Measurements from ENCODE around the gene CCDC18.
A peak's percentile ranks its signal among the peaks of the same experiment; 100 is the strongest.
"Not testable (repeated sequence)": the region's sequence is repeated elsewhere in the genome, so short reads cannot be mapped to it uniquely, and the experiment has no call there.

The CCDC18 gene

GRCh38 chr1:93177991-93178390 lies 2.5 kb upstream of the CCDC18 start:
- no peak for DNase-seq (ENCODE audit: low spot score)

DNA sequence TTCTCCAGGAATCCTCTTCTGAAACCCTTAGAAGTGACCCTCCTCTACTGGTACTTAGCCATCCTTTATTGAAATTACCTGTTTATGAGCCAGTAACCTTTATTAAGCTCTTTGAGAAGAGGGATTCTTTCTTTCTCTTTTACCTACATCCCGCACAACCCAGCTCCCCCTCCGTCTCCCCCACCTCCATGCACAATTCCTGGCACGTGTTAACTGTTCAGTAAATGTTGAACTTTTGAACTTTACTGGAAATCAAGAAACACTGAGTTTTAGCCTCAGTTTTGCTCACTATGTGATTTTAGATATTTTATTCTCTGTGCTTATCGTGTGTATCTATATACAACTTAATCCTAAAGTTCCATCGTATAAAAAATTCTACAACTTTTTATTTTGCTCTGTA lies 2.1 kb upstream of the CCDC18 start:
- DNase-seq (ENCODE audit: low spot score), result no peak

GRCh38 chr1:93179886-93180722 lies 420 bp upstream of the CCDC18 start, which contains the start of gene TMED5:
Gene TMED5, minus strand, starts transcription at chr1:93180413. Its CDS starts 171 bp downstream, at chr1:93180242.
- peak; percentile 96 for DNase-seq (ENCODE audit: low spot score)

GRCh38 chr1:93186667-93187066 lies 6.1 kb downstream of the CCDC18 start:
- no peak for DNase-seq (ENCODE audit: low spot score)

- no peak for DNase-seq (ENCODE audit: low spot score)
Measured at GRCh38 chr1:93190432-93190831, 9.9 kb downstream of the CCDC18 start.

GRCh38 chr1:93194231-93194990 lies 13.9 kb downstream of the CCDC18 start:
- DNase-seq (ENCODE audit: low spot score), result no peak

GRCh38 chr1:93196591-93196990 lies 16.1 kb downstream of the CCDC18 start:
- no peak for DNase-seq (ENCODE audit: low spot score)

DNA sequence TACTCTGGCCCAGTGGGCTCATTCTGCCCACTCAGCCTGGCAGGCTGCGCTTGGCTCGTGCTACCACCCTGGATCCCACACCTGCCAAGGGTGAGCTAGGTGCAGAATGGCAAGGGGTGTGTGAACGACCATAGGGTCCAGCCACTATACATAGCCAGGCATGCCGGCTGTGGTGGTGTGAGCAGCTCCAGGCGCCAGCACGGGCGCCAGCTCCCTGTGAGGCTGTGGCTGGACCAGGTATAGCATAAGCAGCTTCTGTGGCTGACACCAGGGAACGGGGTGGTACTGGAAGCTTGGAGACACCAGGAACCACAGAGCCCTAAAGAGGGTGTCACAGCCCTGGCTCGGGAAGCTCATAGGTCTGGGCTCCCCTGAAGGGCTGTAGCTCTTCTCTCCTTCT lies 18.6 kb downstream of the CCDC18 start:
- DNase-seq (ENCODE audit: low spot score), result no peak

GRCh38 chr1:93200086-93200620 lies 19.6 kb downstream of the CCDC18 start:
- no peak for DNase-seq (ENCODE audit: low spot score)

- DNase-seq (ENCODE audit: low spot score), result no peak
Measured at GRCh38 chr1:93200714-93201113, 20.2 kb downstream of the CCDC18 start.

- no peak for DNase-seq (ENCODE audit: low spot score)
Measured at GRCh38 chr1:93205892-93206566, 25.5 kb downstream of the CCDC18 start.

DNA sequence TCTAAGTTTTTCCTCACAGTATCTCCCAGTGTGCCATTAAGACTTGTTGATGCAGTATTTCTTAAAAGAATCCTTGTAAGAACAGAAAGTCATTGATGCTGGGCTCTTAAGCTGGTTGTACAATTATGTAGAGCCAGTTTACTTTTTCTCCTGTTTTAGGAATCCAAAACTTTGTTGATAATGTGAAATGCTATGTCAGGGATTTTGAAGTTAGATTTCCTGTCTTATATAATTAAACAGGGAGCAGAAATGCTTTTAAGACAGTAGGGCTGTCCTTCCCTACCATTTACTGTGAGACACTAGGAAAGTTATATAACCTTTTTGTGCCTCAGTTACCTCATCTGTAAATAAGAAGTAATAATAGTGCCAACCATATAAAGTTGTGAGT lies 26.0 kb downstream of the CCDC18 start:
- no peak for DNase-seq (ENCODE audit: low spot score)

DNA sequence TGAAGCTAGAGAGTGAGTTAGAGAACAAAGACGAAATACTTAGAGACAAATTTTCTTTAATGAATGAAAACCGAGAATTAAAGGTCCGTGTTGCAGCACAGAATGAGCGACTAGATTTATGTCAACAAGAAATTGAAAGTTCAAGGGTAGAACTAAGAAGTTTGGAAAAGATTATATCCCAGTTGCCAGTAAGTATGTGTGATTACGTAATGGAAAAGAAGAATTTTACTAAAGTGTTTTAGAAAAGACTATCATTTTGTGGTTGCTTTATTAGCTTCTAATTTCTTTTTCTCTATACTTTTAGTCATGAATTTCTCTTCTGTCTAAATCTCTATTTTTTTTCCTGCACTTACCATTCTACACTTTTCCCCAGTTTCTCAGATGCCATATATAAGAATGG lies 26.7 kb downstream of the CCDC18 start:
- no peak for DNase-seq (ENCODE audit: low spot score)

DNA sequence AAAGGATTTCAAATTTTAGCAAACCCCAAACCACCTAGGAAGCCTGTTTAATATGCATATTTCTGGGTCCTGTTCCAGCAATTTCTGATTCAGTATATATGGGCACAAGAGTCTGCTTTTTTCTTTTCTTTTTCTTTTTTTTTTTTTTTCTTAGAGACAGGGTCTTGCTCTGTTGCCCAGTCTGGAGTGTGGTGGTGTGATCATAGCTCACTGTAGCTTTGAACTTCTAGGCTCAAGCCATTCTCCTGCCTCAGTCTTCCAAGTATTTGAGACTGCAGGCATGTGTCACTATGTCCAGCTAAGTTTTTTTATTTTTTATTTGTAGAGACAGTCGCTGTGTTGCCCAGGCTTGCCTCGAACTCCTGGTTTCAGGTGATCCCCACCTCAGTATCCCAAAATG lies 34.8 kb downstream of the CCDC18 start:
- DNase-seq (ENCODE audit: low spot score), result no peak

DNA sequence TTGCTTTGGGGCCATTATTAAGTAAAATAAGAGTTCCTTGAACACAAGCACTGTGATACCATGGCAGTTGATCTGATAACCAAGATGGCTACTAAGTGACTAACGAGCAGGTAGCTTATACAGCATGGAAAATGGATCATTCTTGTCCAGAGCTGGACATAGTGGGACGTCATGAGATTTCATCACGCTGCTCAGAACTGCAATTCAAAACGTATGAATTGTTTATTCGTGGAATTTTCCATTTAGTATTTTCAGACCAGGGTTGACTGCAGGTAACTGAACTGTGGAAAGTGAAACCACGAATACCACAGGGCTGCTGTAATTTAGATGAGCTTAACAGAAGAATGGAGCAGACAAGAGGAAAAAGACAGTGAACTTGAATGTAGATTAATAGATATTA lies 38.9 kb downstream of the CCDC18 start:
- no peak for DNase-seq (ENCODE audit: low spot score)

GRCh38 chr1:93220716-93221115 lies 40.2 kb downstream of the CCDC18 start:
- not testable (repeated sequence) for DNase-seq (ENCODE audit: low spot score)

GRCh38 chr1:93221913-93222312 lies 41.4 kb downstream of the CCDC18 start:
- DNase-seq (ENCODE audit: low spot score), result no peak

- DNase-seq (ENCODE audit: low spot score), result no peak
Measured at GRCh38 chr1:93223023-93223675, 42.6 kb downstream of the CCDC18 start.

GRCh38 chr1:93235261-93235660 lies 54.7 kb downstream of the CCDC18 start:
- DNase-seq (ENCODE audit: low spot score), result no peak

DNA sequence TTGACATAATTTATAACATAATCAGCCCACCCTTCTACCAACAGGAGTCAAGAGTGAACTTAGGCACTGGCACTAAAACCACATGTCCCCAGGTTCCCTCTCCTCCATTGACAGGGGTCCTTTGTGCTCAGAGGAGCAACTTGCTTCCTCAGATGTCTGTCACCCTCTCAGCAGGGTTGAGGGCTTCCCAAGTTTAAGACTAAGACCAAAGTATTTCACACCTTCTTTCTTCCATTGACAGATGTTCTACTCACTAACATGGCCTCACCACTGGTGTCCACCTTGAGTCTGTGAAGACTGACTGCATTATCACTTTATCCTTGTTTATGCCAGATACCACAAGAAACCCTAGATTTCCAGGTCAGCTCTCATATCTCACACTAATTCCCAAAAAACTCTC lies 56.5 kb downstream of the CCDC18 start:
- DNase-seq (ENCODE audit: low spot score), result no peak

- no peak for DNase-seq (ENCODE audit: low spot score)
Measured at GRCh38 chr1:93238425-93238824, 57.9 kb downstream of the CCDC18 start.

DNA sequence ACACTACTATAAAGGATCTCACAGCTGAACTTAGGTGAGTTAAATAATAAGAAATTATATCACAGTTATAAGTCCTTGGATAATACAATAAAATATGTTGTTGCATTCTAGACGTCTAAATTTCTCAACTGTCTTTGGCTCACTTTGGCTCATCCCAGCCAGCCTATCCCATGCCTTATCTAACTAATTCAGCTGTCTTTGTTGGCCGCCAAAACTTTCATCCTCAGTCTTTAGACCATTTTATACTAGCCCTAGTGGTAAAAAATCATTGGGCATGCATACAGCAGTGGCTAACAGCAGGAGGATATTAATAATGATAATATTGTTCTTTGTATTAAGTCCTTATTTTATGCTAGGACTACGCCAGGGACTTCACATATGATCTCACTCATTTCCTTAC lies 59.3 kb downstream of the CCDC18 start:
- DNase-seq (ENCODE audit: low spot score), result peak; percentile 70

Data from hematopoietic multipotent progenitor cell treated with erythropoietin and hydrocortisone succinate and interleukin-3 and kit ligand, for 15 days (in vitro differentiated cells).